Gastroesophageal sphincter (tissue), 3 donors: ENCODE measurements around the gene GNG3.

Experiments
- CTCF ChIP-seq, 4 experiments: fragments of 200-600 bp in 2 of 4; fragments of 450-650 bp in 2 of 4; sonication (generic) in 1 of 4; IDR thresholded peaks; one replicate each; pipeline ENCODE4 v1.5.1; 2017 to 2019; ENCODE audit warnings: antibody characterized with exemption in 4 of 4, mild to moderate bottlenecking in 2 of 4, moderate library complexity in 2 of 4
- POLR2AphosphoS5 ChIP-seq: sonication (generic); formaldehyde crosslinking; IDR thresholded peaks from one replicate; pipeline ENCODE4 v1.6.1; 2017; ENCODE audit warnings: antibody characterized with exemption

GRCh38 chr11:62706850-62707247, 627 bp upstream of the GNG3 start:
- TF ChIP-seq POLR2AphosphoS5 (no peak), CTCF (IDR thresholded peaks at IDR 0.05) (no peak)
